Fibroblast of lung (primary cell): ENCODE results near the gene CBLC.

ENCODE experiments used
- EZH2 ChIP-seq: IDR thresholded peaks from 2 replicates; pipeline ENCODE4 v1.5.1; 2012; ENCODE audit warnings: low read length, control low read depth, mild to moderate bottlenecking; ENCODE audit errors: missing control alignments
- TF ChIP-seq, protein P1 (sequence below), 2 donors: IDR thresholded peaks in 1 of 2; conservative IDR thresholded peaks in 1 of 2; 1 replicate in 1 of 2; 2 replicates in 1 of 2; pipeline ENCODE4 v1.5.1; 2011 to 2012; ENCODE audit warnings: low read length in 2 of 2, control low read depth in 1 of 2, inconsistent platforms in 1 of 2, low read depth in 1 of 2, mild to moderate bottlenecking in 1 of 2

DNA sequence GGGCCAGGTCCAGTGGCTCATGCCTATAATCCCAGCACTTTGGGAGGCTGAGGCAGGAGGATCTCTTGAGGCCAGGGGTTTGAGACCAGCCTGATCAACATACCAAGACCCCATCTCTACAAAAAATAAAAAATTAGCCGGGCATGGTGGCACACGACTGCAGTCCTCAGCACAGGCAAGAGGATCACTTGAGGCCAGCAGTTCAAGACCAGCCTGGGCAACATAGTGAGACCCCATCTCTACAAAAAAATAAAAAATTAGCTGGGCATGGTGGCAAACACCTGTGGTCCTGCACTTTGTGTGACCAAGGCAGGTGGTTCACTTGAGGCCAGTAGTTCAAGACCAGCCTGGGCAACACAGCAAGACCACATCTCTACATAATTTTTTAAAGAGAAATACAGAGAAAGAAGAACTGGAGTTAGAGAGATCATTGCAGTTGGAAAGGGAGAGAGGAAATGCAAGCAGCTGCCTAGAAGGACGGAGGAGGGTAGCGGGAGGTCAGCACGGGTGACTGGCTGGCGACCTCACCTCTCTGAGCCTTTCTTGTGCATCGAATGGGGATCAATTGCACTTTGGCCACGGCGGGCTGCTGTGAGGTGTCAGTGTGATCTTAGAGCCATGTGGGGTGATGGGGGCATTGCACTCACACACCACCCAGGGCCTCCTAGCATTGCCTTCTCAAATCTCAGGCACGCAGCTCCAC, 45.1 kb downstream of the CBLC start:
- TF ChIP-seq, protein P1, sequence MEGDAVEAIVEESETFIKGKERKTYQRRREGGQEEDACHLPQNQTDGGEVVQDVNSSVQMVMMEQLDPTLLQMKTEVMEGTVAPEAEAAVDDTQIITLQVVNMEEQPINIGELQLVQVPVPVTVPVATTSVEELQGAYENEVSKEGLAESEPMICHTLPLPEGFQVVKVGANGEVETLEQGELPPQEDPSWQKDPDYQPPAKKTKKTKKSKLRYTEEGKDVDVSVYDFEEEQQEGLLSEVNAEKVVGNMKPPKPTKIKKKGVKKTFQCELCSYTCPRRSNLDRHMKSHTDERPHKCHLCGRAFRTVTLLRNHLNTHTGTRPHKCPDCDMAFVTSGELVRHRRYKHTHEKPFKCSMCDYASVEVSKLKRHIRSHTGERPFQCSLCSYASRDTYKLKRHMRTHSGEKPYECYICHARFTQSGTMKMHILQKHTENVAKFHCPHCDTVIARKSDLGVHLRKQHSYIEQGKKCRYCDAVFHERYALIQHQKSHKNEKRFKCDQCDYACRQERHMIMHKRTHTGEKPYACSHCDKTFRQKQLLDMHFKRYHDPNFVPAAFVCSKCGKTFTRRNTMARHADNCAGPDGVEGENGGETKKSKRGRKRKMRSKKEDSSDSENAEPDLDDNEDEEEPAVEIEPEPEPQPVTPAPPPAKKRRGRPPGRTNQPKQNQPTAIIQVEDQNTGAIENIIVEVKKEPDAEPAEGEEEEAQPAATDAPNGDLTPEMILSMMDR (conservative IDR thresholded peaks at IDR 0.05 in 1 of 2, IDR thresholded peaks at IDR 0.05 in 1 of 2; ENCODE audit: low read depth in 1 of 2, low read length in 2 of 2) = no peak
- no peak for TF ChIP-seq EZH2
